ENCODE results near the gene LDLRAD2.
"Not testable (repeated sequence)": the region's sequence is repeated elsewhere in the genome, so short reads cannot be mapped to it uniquely, and the experiment has no call there.

Gene LDLRAD2

DNA sequence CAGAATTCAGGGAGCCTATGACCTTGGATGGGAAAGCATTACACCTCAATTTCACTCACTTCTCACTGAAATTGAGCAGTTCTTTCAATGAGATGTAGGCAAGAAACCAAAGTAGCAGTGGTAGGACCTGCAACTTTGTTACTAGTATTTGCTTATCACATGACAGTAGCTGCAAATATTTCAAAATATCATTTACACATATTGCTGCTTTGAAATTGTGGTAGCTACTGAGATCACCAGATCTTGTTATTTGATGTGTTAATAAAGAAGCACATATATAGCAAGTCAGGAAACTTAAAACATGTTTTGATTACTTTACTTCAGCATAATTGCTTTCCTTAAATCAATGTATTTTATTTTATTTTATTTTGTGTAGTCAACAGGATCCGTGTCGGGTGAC, 12.9 kb downstream of the LDLRAD2 start:
- DNase-seq, result no peak

DNA sequence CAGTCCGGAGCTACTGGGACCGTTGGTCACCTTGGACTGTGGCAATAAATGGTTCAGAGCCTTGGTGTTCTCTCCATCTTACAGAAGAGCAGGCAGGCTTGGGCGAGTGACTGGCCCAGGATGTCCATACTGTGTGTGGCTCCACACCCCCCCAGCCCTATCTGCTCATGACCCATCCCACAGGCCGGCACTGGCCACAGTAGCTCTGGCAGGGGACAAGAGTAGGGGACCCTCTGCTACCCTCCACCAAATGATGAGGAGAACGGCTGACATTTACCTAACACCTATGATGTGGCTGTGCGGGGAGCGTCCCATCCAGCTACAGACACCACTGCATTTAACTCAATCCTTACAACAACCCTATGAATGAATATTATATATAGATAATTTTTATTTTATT, 13.3 kb downstream of the LDLRAD2 start:
- DNase-seq, result no peak

DNA sequence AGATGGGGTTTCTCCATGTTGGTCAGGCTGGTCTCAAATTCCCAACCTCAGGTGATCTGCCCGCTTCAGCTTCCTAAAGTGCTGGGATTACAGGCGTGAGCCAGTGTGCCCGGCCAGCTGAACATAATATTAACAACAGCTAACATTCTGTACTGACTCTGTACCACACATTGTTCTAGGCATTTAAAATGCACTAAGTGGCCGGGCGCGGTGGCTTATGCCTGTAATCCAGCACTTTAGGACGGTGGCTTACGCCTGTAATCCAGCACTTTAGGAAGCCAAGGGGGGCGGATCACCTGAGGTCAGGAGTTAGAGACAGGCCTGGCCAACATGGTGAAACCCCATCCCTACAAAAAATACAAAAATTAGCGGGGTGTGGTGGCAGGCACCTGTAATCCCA, 14.6 kb downstream of the LDLRAD2 start:
- not testable (repeated sequence) for DNase-seq

DNA sequence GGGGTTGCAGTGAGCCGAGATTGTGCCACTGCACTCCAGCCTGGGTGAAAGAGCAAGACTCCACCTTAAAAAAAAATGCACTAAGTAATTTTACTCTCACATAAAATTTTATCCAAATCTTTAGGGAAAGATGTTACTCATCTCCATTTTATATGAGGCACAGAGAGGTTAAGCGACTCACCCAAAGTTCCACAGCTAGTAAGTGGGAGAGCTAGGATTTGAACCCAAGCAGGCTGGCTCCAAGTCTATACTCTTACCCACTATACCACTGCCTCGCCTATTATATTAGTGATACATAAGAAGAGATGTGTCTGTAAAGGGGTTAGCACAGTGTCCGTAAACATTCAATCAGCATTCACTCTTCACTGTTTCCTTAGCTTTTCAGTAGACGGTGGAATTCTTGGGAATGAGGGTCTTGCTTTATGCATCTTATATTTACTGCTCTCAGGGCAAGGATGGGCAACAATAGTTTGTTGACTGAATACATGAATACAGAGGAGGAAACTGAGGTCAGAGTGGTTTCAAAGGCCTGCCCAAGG, 15.1 kb downstream of the LDLRAD2 start:
- DNase-seq, result no peak

DNA sequence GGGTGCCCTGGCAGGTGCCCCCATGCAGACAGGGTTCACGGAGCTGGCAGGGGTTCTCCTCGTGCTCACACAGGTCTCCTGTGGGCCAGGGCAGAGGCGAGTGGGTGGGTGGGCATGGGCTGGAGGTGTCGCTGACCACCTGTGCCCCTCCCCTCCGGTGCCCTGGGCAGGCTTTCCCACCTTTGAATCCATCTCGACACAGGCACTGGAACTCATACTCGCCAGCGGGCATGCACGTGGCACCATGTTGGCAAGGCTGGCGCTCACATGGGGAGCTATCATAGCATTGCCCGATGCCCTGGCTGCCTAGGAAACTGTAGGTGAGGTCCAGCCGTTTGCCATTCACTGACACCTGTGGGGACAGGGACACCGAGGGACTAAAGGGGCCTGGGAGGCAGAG, 16.0 kb downstream of the LDLRAD2 start:
- DNase-seq, result no peak

DNA sequence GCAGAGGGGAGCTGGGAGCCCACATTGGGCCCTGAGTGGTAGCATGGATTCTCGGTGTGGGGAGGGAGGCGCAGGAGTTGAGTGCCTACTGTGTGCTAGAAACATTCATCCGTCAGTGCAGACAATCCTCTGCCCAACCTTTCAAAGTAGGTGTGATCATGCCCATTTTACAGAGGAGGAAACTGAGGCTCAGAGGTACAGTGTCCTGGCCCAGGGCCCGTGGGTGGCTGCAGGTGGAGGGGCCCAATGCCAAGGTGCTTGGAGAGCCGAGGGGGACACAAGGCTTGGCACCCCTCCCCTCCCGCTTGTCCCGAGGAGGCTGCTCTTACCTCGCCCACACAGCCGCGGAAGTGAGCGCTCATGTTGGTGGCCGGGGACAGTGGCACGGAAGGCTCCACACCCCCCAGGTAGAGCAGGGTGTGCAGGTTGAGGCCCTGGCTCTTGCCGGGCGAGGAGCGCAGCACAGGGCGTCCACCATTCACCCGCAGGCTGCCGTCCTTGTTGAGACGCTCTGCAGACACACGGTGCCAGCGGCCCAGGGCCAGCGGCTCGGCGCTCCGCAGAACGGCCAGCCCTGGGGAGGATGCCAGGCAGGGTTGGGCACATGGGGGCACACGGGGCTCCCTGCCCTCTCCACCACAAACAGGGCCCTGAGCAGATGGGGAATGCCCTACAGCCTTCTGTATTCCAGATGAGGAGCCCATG, 16.6 kb downstream of the LDLRAD2 start:
- DNase-seq, result no peak

DNA sequence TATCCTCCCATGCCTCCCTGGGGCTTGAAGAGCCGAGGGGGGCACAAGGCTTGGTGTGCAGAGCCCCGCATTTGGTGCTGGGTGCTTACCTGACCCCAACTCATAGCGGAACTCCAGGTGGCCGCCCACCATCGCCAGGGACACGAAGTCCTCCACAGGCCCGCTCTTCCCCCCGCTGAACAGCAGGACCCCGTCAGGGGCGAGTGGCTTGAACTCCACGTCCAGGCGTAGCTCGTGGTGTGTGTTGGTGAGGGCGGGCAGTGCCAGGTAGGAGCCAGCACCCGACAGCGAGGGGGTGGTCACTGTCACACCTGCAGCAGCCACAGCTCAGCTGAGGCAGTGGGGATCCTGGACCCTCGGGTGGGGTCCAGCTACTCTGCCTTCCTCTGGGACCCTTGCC, 17.2 kb downstream of the LDLRAD2 start:
- no peak for DNase-seq

DNA sequence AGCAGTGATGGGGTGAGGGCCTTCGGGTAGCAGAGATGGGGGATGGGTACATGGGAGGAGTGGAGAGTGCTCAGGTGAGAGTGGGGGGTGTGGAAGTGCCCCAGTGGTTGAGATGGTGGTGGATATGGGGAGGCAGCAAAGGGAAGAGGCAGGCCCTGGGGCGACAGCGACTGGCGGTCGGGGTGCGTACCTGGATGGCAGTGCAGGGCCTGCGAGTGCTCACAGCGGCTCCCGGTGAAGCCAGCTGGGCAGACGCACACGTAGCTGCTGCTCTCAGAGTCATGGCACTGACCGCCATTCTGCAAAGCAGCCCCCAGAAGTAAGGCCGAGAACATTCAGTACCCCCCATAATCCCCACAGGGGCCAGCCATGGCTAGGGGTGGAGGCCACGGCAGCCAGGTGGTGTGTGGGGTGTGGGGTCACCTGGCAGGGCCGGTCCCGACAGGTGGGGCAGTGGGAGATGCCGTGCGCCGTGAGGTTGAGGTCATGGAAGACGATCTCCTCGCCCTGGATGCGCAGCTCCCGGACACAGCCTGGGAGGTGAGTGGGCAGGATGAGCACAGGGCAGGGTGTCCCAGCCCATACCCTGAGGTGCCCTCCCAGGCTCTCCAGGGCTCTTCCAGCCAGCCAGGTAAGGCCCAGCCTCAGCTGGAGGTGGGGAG, 18.9 kb downstream of the LDLRAD2 start:
- DNase-seq, result no peak

DNA sequence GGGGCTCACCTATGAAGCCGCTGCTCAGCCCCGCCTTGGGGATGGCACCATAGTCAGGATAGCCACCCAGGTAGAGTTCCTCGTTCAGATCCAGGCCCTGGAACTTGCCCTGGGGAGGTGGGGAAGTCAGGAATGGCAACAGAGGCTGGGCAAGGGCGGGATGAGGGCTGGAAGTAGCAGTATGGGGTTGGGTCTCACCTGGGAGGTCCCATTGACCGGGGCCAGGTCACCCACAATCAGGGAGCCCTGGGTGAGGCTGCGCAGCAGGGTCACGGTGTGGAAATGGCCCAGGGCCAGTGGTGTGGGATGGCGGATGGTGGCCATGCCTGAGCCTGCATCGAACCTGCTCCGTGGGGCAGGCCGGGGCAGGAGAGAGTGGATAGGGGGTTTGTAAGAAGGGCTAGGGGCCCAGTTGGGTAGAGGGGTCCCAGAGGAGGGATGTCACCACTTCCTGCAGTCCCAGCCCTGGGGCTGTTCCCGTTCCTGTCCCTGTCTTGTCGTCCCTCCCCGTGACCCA, 19.4 kb downstream of the LDLRAD2 start:
- no peak for DNase-seq

DNA sequence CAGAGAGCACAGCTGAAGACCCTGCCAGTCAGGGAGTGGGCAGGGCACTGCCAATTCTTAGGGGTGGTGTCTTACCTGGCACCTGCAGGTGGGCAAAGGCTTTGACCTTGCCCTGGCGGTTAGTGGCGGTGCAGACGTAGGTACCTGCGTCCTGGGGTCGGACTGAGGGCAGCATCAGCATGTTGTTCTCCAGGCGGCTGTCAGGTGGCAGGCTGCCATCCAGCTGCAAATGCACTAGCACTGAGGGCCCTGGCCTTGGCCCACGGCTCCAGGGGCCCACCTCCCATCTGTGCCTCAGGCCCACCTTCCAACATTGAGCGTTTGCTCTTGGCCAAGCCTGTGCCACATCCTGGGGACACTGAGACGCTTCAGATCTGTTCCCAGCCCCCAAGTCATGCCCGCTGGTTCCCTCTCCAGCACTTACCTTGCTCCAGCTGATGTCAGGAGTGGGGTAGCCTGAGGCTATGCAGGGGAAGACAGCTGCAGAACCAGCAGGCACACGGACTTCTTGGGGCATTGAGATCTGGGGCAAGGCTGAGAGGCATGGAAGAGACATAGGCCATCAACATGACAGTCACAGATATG, 21.4 kb downstream of the LDLRAD2 start:
- no peak for DNase-seq

DNA sequence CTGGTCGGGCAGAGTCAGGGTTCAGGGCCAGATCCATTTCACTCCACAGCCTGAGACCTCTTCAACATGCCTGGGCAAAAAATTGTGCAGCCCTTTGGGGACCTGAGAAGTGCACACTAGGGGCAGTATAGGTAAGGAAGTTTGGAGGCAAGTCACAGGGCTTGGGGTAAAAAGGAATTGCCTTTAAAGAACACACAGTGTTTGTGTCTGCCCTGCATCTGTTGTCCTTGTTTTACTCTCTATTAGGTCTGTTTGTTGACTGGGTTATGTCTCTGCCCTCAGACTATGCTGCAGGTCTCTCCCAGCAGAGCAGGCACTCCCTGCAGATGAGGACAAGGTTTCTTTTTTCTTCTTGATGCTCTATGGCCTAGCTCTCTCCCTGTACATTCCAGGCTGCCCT, 22.0 kb downstream of the LDLRAD2 start:
- no peak for DNase-seq

DNA sequence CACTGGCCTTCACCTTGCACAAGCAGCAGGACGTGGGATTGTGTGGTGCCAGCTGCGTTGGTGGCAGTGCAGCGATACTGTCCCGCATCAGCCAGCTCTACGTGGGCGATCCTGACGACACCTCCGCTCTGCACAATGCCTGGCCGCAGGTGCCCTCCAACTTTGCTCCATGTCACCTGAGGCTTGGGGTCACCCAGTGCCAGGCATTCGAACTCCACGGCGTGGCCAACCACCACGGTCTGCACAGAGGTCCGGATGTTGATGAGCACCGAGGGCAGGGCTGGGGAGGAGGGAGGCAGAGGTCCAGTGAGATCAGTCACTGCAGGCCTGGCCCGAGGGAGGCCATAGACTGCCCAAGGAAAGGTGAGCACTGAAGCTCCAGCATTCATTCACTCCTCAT, 22.6 kb downstream of the LDLRAD2 start:
- DNase-seq, result no peak

DNA sequence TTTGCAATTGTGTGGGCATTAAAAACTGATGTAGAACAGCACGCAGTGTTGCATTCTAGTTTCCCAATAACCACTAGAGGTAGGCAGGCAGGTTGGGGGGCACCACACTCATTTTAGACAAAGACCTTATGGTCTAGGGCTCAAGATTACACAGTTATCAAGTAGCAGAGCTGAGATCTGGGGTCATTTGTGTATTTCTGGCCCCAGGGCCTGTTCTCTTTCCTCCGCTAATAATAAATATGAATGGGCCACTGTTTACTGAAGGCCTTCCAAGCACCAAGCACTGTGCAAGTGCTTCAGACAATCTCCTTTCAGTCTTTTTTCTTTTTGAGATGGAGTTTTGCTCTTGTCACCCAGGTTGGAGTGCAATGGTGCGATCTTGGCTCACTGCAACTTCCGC, 23.9 kb downstream of the LDLRAD2 start:
- DNase-seq, result no peak

DNA sequence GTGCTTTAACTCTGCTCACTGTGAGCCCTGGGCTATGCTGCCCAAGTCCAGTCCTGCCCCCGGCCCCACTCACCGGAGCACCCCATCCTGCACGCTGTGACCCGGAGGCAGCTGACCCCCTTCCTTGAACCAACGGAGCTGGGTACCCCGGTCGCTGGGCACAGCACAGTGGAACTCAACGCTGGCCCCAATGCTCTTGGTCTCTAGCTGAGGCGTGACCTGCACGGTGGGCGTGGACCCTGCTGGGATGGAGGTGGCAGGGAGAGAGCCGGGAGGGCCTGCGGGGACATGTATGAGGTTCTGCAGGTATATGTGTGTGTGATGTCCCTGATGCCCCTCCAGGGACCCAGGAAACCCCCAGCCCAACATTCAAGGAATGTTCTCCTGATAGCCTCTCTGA, 24.7 kb downstream of the LDLRAD2 start:
- no peak for DNase-seq

DNA sequence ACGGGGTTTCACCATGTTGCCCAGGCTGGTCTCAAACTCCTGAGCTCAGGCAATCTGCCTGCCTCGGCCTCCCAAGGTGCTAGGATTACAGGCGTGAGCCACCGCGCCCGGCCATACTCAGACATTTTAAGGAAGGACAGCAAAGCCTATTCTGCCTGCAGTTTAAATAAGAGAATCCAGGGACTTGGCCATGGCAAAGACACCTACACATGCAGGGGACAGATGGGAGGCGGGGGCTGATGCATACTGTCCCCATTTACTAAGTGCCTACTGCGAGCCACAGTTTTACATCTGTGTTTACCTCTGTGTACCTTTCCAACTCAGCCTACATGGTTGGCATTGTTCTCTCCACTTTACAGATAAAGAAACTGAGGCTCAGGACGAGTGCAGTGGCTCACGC, 25.4 kb downstream of the LDLRAD2 start:
- no peak for DNase-seq

DNA sequence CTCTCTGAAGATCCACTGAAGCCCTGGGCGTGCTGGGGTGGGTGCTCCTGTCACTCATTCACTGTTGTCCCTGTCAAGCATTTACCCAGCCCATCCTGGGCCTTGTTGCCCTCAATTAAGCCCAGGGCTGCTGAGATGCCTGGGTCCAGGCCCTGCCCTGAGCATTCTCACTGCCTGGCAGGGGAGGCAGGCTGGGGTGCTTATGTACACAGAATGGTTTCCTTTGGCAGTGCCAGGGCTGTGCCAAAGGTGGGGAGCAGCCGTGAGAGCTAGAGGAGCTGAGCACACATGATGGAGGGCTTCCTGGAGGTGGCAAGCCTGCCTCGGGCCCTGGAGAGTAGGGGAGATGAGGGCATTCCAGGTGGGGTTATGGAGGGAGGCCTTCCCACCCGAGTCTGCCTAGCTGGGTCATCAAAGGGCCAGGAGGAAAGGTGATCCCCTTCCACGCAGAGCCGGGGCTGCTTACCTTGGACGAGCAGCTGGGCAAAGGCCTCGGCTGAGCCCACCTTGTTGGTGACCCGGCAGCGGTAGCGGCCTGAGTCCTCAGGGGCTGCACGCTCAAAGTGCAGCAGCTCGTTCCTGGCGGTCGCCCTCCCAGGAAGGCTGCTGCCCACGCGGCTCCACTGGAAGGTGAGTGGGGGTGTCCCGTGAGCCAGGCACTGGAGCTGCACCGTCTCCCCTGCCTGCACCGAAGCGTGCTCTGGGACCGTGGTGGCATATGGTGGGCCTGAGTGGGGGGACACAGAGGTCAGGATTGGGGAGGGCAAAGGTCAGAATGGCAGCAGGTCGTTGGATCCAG, 26.5 kb downstream of the LDLRAD2 start:
- no peak for DNase-seq

DNA sequence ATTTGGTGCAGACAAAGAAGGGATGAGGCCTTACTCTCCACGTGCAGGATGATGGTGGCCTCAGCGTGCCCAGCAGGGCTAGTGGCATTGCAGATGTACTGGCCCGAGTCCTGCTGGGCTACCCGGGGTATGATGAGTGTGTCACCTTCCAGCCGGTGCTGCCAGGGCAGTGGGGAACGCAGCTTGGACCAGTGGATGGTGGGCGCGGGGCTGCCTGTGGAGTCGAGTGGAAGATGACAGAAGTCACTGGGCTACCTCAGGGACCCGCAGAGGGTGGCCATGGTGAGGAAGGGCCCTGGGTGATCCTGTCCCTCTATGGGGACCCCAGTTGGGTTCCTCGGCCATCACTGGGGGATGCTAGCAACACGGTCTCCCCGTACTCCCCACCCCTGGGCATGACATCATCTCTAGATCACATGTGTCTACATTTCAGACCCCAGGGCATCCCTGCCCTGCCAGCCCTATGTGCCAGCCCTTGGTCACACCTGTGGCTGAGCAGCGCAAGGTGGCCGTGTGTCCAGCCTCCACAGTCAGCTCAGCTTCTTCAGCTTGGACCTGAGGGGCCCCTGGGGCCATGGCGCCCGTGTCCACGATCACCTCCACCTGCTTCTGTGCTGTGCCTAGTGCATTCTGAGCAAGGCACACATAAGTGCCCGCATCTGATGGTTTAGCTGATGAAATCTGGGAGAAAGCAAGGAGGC, 27.4 kb downstream of the LDLRAD2 start:
- DNase-seq, result no peak

DNA sequence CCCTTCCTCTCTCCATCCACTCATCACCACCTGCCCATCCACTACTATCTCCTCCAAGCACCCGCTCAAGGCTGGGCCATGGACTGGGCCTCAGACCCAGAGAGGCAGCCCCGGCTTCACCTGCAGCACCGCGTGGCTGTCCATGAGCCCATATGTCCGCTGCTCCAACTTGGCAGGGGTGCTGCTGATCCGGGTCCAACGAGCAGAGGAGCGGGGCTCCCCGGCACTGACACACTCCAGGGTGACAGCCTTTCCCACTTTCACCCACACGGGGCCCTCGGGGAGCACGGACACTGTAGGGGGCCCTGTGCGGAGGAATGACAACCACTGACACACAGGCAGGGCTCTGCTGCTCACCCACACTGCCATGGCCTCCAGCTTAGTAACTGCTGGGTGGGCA, 28.9 kb downstream of the LDLRAD2 start:
- no peak for DNase-seq

DNA sequence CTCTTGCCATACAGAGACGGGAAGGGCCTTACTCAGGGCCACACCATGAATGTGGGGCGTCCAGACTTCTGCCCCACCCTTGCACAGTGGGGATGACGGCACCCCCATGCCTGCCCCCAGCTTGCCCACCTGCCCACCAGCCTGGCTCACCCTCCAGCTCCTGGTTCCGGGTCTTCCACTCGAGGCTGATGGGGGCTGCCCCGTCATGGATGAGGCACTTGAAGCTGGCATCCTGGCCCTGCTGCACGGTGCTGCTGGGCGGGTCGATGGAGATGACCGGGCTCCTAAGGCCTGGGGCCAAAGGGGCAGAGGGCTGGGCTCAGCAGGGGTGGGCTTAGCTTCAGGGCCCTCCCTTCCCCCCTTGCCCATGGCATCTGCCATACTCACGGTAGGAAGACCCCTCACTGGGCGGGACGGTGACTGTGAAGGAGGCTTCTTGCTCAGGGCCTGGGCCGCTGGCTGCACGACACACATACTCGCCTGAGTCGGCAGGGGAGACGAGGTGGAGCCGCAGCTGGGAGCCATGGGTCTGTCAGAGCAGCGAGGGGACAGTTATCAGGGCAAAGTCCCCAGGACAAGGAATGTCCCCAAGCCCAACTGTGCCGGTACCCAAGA, 29.9 kb downstream of the LDLRAD2 start:
- DNase-seq, result no peak

DNA sequence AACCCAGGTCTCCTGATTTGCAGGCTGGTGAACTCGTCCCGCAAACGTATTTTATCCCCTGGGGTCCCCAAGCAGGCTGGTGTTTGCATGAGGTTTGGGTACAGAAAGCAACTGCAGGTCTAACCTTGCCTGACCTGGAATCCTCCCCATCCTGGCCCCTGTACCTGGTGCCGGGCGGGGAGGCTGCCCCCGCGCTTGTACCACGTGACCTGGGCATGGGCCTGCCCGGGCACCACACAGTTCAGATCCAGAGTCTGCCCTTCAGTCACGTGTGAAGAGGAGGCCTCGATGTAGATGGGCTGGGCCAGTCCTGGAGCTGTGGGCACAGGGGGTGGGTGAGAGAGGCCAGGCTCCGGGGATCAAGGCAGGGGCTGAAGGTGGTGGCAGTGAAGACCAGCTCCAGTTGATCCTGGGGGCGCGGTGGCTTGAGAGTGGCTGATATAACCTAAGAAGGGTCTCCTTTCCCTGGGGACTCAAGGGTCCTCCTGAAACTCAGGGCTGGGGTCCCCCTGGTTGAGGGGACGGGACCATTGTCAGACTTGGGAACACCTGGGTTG, 30.6 kb downstream of the LDLRAD2 start:
- no peak for DNase-seq

DNA sequence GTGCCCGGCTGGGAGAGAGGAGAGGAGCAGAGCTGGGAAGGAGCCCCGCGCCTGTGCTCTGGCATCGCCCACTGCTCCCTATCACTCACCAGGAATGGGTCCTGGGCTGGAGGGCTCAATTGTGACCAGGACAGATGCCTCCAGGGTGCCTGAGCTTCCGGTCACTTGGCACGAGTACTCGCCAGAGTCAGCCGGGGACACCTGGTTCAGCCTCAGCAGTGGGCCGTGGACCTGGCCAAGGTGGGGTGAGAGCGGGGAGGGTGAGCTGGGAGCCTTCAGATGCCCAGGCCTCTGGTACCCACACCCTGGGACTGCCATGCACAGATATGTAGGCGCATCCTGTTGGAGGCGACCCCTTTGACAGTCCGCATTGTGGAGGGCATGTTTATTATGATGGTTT, 31.1 kb downstream of the LDLRAD2 start:
- no peak for DNase-seq

DNA sequence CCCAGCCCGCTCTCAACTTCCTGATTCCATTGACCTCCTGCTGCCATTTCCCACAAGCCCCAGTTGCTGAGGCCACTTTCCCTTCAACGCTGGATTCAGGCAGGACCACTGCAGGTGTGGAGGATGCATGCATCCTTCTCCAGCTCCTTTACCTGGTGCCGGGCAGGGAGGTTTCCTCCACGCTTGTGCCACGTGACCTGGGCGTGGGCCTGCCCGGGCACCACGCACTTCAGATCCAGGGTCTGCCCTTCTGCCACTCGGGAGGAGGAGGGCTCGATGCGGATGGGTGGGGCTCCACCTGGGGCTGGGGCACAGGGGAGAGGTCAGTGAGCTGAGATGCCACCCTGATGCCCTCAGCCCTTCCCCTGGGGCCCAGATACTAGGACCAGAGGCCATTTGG, 31.9 kb downstream of the LDLRAD2 start:
- DNase-seq, result no peak

Measured in fibroblast of upper back skin (primary cell).